BLaER1 (cell line): Measurements from ENCODE around the gene GALK2.
"Not testable (repeated sequence)": the region's sequence is repeated elsewhere in the genome, so short reads cannot be mapped to it uniquely, and the experiment has no call there.

Experiments
- H3K27ac ChIP-seq: shearing (Covaris generic); formaldehyde crosslinking; 2 replicates; pipeline ENCODE4 v1.8.1; 2022
- H3K27me3 ChIP-seq: shearing (Covaris generic); formaldehyde crosslinking; 2 replicates; pipeline ENCODE4 v1.8.1; 2022
- H3K36me3 ChIP-seq: shearing (Covaris generic); formaldehyde crosslinking; 2 replicates; pipeline ENCODE4 v1.8.1; 2022
- H3K4me1 ChIP-seq: shearing (Covaris generic); formaldehyde crosslinking; 2 replicates; pipeline ENCODE4 v1.8.1; 2022
- H3K4me2 ChIP-seq: shearing (Covaris generic); formaldehyde crosslinking; 2 replicates; pipeline ENCODE4 v1.8.1; 2022
- H3K4me3 ChIP-seq: shearing (Covaris generic); formaldehyde crosslinking; 2 replicates; pipeline ENCODE4 v1.8.1; 2022
- H3K9ac ChIP-seq: shearing (Covaris generic); formaldehyde crosslinking; 2 replicates; pipeline ENCODE4 v1.8.1; 2022
- H3K9me3 ChIP-seq: shearing (Covaris generic); formaldehyde crosslinking; 2 replicates; pipeline ENCODE4 v1.8.1; 2022
- H4K20me1 ChIP-seq: shearing (Covaris generic); formaldehyde crosslinking; 2 replicates; pipeline ENCODE4 v1.8.1; 2022
- Cebpa-rat ChIP-seq: shearing (Covaris generic); IDR thresholded peaks from 2 replicates; pipeline ENCODE4 v1.8.1; 2022

Gene GALK2

DNA sequence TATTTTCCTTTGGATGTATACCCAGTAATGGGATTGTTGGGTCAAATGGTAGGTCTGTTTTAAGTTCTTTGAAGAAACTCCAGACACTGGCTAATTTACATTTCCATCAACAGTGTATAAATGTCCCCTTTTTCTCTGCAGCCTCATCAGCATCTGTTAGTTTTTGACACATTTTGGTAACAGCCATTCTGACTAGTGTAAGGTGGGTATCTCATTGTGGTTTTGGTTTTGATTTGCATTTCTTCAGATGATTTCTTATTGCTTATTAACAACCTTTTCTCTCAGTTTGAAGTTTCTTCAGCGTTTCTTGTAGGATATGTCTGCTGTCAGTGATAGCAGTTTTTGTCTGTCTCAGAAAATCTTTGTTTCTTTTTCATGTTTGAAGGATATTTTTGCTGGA, 15.4 kb downstream of the GALK2 start:
- no peaks in the 10 kb centered on the region for H3K4me1 ChIP-seq

GRCh38 chr15:49187549-49188245, 17.6 kb downstream of the GALK2 start:
- TF ChIP-seq Cebpa-rat: no peak
- H3K9ac ChIP-seq: no peak overlapping the region
- peaks cover 22% of the 10 kb centered on the region for H3K36me3 ChIP-seq
- H3K4me1 ChIP-seq: no peaks in the 10 kb centered on the region
- H3K27ac ChIP-seq: no peak overlapping the region
- no peaks in the 10 kb centered on the region; the same call in 1 of the 2 replicates for H4K20me1 ChIP-seq
- H3K4me2 ChIP-seq: no peak overlapping the region
- no peak overlapping the region for H3K4me3 ChIP-seq
- H3K9me3 ChIP-seq: peaks cover 15% of the 10 kb centered on the region
- no peaks in the 10 kb centered on the region for H3K27me3 ChIP-seq

More for the DNA sequence above, 15.4 kb downstream of the GALK2 start:
- Histone ChIP-seq H3K4me2 (no peak overlapping the region), H3K27me3 (no peaks in the 10 kb centered on the region), H3K27ac (no peak overlapping the region), H3K4me3 (no peak overlapping the region), H3K9me3 (peaks cover 20% of the 10 kb centered on the region), H4K20me1 (no peaks in the 10 kb centered on the region), H3K36me3 (peaks cover 26% of the 10 kb centered on the region), H3K9ac (no peak overlapping the region)
- no peak for TF ChIP-seq Cebpa-rat

DNA sequence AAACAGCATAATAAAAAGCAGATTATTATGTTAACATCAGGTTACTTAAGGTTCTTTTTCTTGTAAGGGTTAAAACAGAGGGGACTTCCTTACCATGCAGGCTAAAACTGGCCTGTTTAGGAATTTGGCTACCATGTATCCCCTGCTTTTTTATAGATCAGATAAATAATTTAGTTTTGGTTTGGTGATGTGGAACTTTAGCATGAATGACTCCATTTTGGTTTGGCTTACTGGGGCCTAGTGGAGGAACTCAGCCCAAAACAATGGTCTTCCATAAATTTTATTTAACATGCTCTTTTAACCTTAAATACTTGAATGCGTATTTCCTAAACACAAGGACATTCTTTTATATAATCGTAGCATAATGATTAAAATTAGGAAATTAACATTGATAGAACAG, 18.9 kb downstream of the GALK2 start:
- no peak overlapping the region for H3K4me2 ChIP-seq
- no peaks in the 10 kb centered on the region for H3K27me3 ChIP-seq
- H3K4me1 ChIP-seq: no peaks in the 10 kb centered on the region
- H3K4me3 ChIP-seq: no peak overlapping the region
- no peaks in the 10 kb centered on the region; the same call in 1 of the 2 replicates for H4K20me1 ChIP-seq
- H3K27ac ChIP-seq: no peak overlapping the region
- peaks cover 9% of the 10 kb centered on the region for H3K9me3 ChIP-seq
- peaks cover 22% of the 10 kb centered on the region for H3K36me3 ChIP-seq
- no peak for TF ChIP-seq Cebpa-rat
- no peak overlapping the region for H3K9ac ChIP-seq

GRCh38 chr15:49189631-49190030, 19.6 kb downstream of the GALK2 start:
- Histone ChIP-seq H3K9ac (no peak overlapping the region), H3K27me3 (no peaks in the 10 kb centered on the region), H3K4me2 (no peak overlapping the region), H3K9me3 (peaks cover 9% of the 10 kb centered on the region), H4K20me1 (no peaks in the 10 kb centered on the region; the same call in 1 of the 2 replicates), H3K4me3 (no peak overlapping the region), H3K36me3 (peaks cover 22% of the 10 kb centered on the region), H3K4me1 (no peaks in the 10 kb centered on the region), H3K27ac (no peak overlapping the region)
- no peak for TF ChIP-seq Cebpa-rat

DNA sequence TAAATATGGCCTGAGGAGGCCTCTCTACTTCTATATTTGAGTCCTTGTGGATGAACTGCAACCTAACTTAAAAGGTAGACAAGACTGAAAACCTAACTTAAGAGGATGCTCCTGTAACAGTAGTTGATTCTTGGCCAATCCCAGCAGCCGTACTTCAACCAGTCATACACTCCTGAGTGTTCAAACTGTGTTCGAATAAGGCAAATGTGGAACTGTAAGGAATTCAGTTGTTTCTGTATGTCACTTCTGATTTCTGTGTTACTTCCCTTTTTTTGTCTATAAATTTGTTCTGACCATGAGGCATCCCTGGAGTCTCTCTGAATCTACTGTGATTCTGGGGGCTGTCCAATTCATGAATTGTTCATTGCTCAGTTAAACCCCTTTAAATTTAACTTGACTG, 20.5 kb downstream of the GALK2 start:
- no peak for TF ChIP-seq Cebpa-rat
- H3K4me3 ChIP-seq: no peak overlapping the region
- no peaks in the 10 kb centered on the region for H3K27me3 ChIP-seq
- H3K27ac ChIP-seq: no peak overlapping the region
- peaks cover 17% of the 10 kb centered on the region for H3K36me3 ChIP-seq
- H3K4me1 ChIP-seq: no peaks in the 10 kb centered on the region
- H3K9ac ChIP-seq: no peak overlapping the region
- no peak overlapping the region for H3K4me2 ChIP-seq
- H4K20me1 ChIP-seq: no peaks in the 10 kb centered on the region; the same call in 1 of the 2 replicates
- H3K9me3 ChIP-seq: peaks cover 3% of the 10 kb centered on the region

DNA sequence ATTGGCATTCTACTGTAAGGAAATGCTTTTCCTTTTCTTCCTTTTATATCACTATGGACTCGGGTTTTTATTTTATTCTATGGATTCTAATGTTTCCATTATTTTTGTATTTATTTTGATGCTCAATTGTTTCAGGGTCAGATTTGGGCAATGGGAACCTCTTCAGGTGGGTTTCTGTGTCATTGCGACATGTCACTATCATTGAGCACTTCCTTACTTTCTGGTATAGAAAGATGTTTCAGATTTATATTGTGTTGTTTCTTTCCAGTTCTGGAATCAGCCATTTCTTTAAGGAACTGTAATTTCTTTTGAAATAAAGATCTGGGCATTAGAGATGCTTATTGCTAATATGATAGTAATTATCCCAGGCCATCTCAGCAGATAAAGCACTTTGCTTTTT, 21.8 kb downstream of the GALK2 start:
- H3K36me3 ChIP-seq: peaks cover 16% of the 10 kb centered on the region
- H3K4me2 ChIP-seq: no peak overlapping the region
- no peak overlapping the region for H3K27ac ChIP-seq
- H3K9ac ChIP-seq: no peak overlapping the region
- no peaks in the 10 kb centered on the region for H3K9me3 ChIP-seq
- no peaks in the 10 kb centered on the region for H3K4me1 ChIP-seq
- no peaks in the 10 kb centered on the region for H3K27me3 ChIP-seq
- TF ChIP-seq Cebpa-rat: no peak
- H3K4me3 ChIP-seq: no peak overlapping the region
- no peaks in the 10 kb centered on the region; the same call in 1 of the 2 replicates for H4K20me1 ChIP-seq

GRCh38 chr15:49196856-49197255, 26.8 kb downstream of the GALK2 start:
- Histone ChIP-seq H3K36me3 (peaks cover 4% of the 10 kb centered on the region; the same call in 1 of the 2 replicates), H3K27me3 (no peaks in the 10 kb centered on the region), H3K27ac (no peak overlapping the region), H3K9me3 (no peaks in the 10 kb centered on the region), H4K20me1 (no peaks in the 10 kb centered on the region), H3K4me2 (no peak overlapping the region), H3K4me3 (no peak overlapping the region), H3K9ac (no peak overlapping the region), H3K4me1 (no peaks in the 10 kb centered on the region)
- no peak for TF ChIP-seq Cebpa-rat

GRCh38 chr15:49199666-49200065, 29.6 kb downstream of the GALK2 start:
- H3K9ac ChIP-seq: no peak overlapping the region
- H3K27ac ChIP-seq: no peak overlapping the region
- H4K20me1 ChIP-seq: no peaks in the 10 kb centered on the region
- no peaks in the 10 kb centered on the region for H3K4me1 ChIP-seq
- H3K4me3 ChIP-seq: no peak overlapping the region
- no peak overlapping the region for H3K4me2 ChIP-seq
- no peak for TF ChIP-seq Cebpa-rat
- peaks cover 5% of the 10 kb centered on the region for H3K9me3 ChIP-seq
- H3K27me3 ChIP-seq: no peaks in the 10 kb centered on the region
- H3K36me3 ChIP-seq: peaks cover 25% of the 10 kb centered on the region

GRCh38 chr15:49200347-49200746, 30.3 kb downstream of the GALK2 start:
- no peaks in the 10 kb centered on the region for H3K27me3 ChIP-seq
- no peak overlapping the region for H3K4me2 ChIP-seq
- peaks cover 12% of the 10 kb centered on the region for H3K9me3 ChIP-seq
- no peaks in the 10 kb centered on the region for H3K4me1 ChIP-seq
- H3K9ac ChIP-seq: no peak overlapping the region
- TF ChIP-seq Cebpa-rat: no peak
- no peak overlapping the region for H3K27ac ChIP-seq
- peaks cover 32% of the 10 kb centered on the region for H3K36me3 ChIP-seq
- no peak overlapping the region for H3K4me3 ChIP-seq
- no peaks in the 10 kb centered on the region for H4K20me1 ChIP-seq

- Histone ChIP-seq H3K9me3 (peaks cover 77% of the 10 kb centered on the region), H3K36me3 (peaks cover 39% of the 10 kb centered on the region)
- H3K27me3 ChIP-seq, H3K9ac ChIP-seq, H3K27ac ChIP-seq, H3K4me2 ChIP-seq, H3K4me1 ChIP-seq, H3K4me3 ChIP-seq, H4K20me1 ChIP-seq: not testable (repeated sequence)
These were observed 38.1 kb downstream of the GALK2 start for GRCh38 chr15:49208102-49208501.
